Measurements from ENCODE around the gene STRN.

The STRN gene

DNA sequence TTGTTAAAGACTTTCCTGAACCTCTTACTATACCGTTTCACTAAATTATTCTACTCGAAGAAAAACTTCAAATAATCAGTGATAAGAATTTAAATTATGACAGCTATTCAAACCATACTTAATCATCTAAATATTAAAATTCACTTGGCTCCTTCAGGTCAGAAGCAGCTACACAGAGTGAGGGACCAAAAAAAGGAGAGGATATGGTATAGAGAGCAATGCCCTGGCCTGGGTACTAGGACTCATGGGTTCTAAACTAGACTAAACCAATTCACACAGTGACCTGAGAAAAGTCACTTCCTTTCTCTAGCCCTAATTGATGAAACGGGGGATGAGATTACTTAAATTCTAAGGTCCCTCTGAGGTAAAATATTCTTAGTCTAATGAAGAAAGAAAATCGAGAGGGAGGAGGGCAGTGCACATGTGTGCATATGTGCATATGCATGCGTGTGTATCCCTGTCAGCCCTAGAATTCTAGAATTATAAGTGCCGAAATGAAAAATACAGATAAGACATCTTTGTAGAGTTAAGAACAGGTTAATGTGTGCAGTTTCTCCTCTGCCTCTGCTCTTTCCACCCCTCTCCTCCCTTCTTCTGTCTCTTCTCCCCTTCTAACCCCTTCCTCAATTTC, 11.2 kb downstream of the STRN start:
- Histone ChIP-seq H3K36me3 (replicated peaks; ENCODE audit: low read depth, low read length) (no peaks in the 10 kb centered on the region), H2AFZ (ENCODE audit: low read depth, low read length) (no peak overlapping the region), H3K27ac (ENCODE audit: low read length) (no peak overlapping the region), H3K79me2 (ENCODE audit: low read length) (peaks cover 36% of the 10 kb centered on the region), H3K4me1 (ENCODE audit: low read length) (peaks cover 6% of the 10 kb centered on the region), H3K9me3 (ENCODE audit: insufficient read depth, low read length) (no peaks in the 10 kb centered on the region), H3K27me3 (ENCODE audit: low read depth, low read length) (no peaks in the 10 kb centered on the region), H4K20me1 (ENCODE audit: insufficient read depth, low read length) (peaks cover 9% of the 10 kb centered on the region; the same call in 1 of the 2 replicates), H3K9ac (ENCODE audit: low read length) (no peak overlapping the region), H3K4me3 (ENCODE audit: low read length) (no peak overlapping the region), H3K4me2 (ENCODE audit: low read length) (no peak overlapping the region)
- TF ChIP-seq, protein P1, sequence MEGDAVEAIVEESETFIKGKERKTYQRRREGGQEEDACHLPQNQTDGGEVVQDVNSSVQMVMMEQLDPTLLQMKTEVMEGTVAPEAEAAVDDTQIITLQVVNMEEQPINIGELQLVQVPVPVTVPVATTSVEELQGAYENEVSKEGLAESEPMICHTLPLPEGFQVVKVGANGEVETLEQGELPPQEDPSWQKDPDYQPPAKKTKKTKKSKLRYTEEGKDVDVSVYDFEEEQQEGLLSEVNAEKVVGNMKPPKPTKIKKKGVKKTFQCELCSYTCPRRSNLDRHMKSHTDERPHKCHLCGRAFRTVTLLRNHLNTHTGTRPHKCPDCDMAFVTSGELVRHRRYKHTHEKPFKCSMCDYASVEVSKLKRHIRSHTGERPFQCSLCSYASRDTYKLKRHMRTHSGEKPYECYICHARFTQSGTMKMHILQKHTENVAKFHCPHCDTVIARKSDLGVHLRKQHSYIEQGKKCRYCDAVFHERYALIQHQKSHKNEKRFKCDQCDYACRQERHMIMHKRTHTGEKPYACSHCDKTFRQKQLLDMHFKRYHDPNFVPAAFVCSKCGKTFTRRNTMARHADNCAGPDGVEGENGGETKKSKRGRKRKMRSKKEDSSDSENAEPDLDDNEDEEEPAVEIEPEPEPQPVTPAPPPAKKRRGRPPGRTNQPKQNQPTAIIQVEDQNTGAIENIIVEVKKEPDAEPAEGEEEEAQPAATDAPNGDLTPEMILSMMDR (IDR thresholded peaks at IDR 0.05; ENCODE audit: low read depth, low read length) = no peak
- TF ChIP-seq EZH2phosphoT487 (IDR thresholded peaks at IDR 0.05; ENCODE audit: low read depth) = no peak

DNA sequence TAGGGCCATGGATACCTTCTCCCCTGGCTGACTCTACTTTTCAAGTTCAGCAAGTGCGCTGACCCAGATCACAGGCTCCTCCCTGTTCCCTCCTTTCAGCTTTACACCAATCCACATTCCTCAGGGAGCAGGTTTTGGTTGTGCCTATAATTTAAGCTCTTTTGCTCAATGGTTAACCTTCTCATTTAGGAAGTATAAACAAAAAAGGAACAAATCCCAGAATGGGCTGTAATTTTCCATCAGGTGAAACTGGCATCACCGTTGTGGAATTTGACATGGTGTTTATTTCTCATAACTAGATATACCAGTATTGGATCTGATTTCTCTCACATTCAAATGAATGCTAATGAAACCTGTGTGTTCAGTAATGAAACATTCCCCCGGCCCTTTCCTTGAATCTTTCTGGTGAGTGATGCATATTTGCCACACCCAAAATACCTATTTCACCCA, 13.6 kb downstream of the STRN start:
- no peak overlapping the region for H3K4me2 ChIP-seq (ENCODE audit: low read length)
- H3K36me3 ChIP-seq (replicated peaks; ENCODE audit: low read depth, low read length) = no peaks in the 10 kb centered on the region
- peaks cover 16% of the 10 kb centered on the region; the same call in 1 of the 2 replicates for H4K20me1 ChIP-seq (ENCODE audit: insufficient read depth, low read length)
- TF ChIP-seq EZH2phosphoT487 (IDR thresholded peaks at IDR 0.05; ENCODE audit: low read depth) = no peak
- TF ChIP-seq, protein P1 (IDR thresholded peaks at IDR 0.05; ENCODE audit: low read depth, low read length) = no peak
- H3K27me3 ChIP-seq (ENCODE audit: low read depth, low read length) = no peaks in the 10 kb centered on the region
- no peak overlapping the region for H3K27ac ChIP-seq (ENCODE audit: low read length)
- H3K4me3 ChIP-seq (ENCODE audit: low read length) = no peak overlapping the region
- no peak overlapping the region for H2AFZ ChIP-seq (ENCODE audit: low read depth, low read length)
- no peaks in the 10 kb centered on the region; the same call in 1 of the 2 replicates for H3K4me1 ChIP-seq (ENCODE audit: low read length)
- H3K9ac ChIP-seq (ENCODE audit: low read length) = no peak overlapping the region
- H3K9me3 ChIP-seq (ENCODE audit: insufficient read depth, low read length) = no peaks in the 10 kb centered on the region
- H3K79me2 ChIP-seq (ENCODE audit: low read length) = peaks cover 28% of the 10 kb centered on the region

DNA sequence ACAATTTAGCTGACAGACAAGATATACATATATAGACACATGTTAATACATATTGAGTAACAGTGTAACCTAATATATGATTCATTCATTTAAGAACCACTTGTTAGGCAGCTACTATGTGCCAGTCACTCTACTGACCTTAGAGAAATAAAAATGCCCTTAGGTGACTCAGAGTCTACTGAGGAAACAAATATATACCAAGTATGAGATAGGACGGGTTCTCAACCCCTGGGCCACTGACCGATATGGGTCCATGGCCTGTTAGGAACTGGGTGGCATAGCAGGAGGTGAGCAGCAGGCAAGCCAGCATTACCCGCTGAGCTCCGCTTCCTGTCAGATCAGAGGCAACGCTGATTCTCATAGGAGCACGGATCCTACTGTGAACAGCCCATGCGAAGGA, 14.8 kb downstream of the STRN start:
- Histone ChIP-seq H3K36me3 (replicated peaks; ENCODE audit: low read depth, low read length) (no peaks in the 10 kb centered on the region), H3K4me3 (ENCODE audit: low read length) (no peak overlapping the region), H3K4me1 (ENCODE audit: low read length) (no peaks in the 10 kb centered on the region; the same call in 1 of the 2 replicates), H3K27me3 (ENCODE audit: low read depth, low read length) (no peaks in the 10 kb centered on the region), H3K79me2 (ENCODE audit: low read length) (peaks cover 22% of the 10 kb centered on the region), H4K20me1 (ENCODE audit: insufficient read depth, low read length) (peaks cover 13% of the 10 kb centered on the region; the same call in 1 of the 2 replicates), H3K27ac (ENCODE audit: low read length) (no peak overlapping the region), H2AFZ (ENCODE audit: low read depth, low read length) (no peak overlapping the region), H3K9me3 (ENCODE audit: insufficient read depth, low read length) (no peaks in the 10 kb centered on the region), H3K4me2 (ENCODE audit: low read length) (no peak overlapping the region), H3K9ac (ENCODE audit: low read length) (no peak overlapping the region)
- TF ChIP-seq, protein P1 (IDR thresholded peaks at IDR 0.05; ENCODE audit: low read depth, low read length) = no peak
- no peak for TF ChIP-seq EZH2phosphoT487 (IDR thresholded peaks at IDR 0.05; ENCODE audit: low read depth)

DNA sequence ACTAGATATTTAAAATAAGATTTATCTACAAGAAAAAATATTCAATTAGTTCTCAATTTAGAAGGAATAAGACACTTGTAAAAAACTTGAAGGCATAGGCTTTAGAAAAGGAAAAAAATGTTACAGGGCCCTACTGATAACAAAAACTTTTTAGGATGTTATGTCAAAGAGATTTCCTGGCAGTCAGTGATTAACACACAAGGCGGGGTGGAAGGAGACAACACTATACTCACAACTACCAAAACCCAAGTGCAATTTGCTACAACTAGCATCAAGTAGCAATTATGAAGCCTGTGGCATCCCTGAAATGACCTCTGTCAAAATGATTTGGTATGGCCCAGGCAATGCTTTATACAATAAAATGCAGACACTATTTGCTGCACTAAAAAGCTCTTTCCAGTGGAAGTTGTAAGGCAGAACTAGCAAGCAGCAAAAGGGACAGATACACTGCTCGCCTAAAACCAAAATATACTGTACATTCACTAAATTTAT, 15.3 kb downstream of the STRN start:
- H3K9me3 ChIP-seq (ENCODE audit: insufficient read depth, low read length) = no peaks in the 10 kb centered on the region
- H3K9ac ChIP-seq (ENCODE audit: low read length) = no peak overlapping the region
- H4K20me1 ChIP-seq (ENCODE audit: insufficient read depth, low read length) = peaks cover 13% of the 10 kb centered on the region; the same call in 1 of the 2 replicates
- no peaks in the 10 kb centered on the region for H3K27me3 ChIP-seq (ENCODE audit: low read depth, low read length)
- H3K27ac ChIP-seq (ENCODE audit: low read length) = no peak overlapping the region
- H3K4me1 ChIP-seq (ENCODE audit: low read length) = no peaks in the 10 kb centered on the region; the same call in 1 of the 2 replicates
- H2AFZ ChIP-seq (ENCODE audit: low read depth, low read length) = no peak overlapping the region
- peaks cover 18% of the 10 kb centered on the region; the same call in 1 of the 2 replicates for H3K79me2 ChIP-seq (ENCODE audit: low read length)
- no peak overlapping the region for H3K4me2 ChIP-seq (ENCODE audit: low read length)
- H3K4me3 ChIP-seq (ENCODE audit: low read length) = no peak overlapping the region
- TF ChIP-seq, protein P1 (IDR thresholded peaks at IDR 0.05; ENCODE audit: low read depth, low read length) = no peak
- no peaks in the 10 kb centered on the region for H3K36me3 ChIP-seq (replicated peaks; ENCODE audit: low read depth, low read length)
